Measurements from ENCODE around the gene TMEM255B.

GRCh38 chr13:113791226-113791625 lies 32.2 kb downstream of the TMEM255B start:
- TF ChIP-seq, protein P1, sequence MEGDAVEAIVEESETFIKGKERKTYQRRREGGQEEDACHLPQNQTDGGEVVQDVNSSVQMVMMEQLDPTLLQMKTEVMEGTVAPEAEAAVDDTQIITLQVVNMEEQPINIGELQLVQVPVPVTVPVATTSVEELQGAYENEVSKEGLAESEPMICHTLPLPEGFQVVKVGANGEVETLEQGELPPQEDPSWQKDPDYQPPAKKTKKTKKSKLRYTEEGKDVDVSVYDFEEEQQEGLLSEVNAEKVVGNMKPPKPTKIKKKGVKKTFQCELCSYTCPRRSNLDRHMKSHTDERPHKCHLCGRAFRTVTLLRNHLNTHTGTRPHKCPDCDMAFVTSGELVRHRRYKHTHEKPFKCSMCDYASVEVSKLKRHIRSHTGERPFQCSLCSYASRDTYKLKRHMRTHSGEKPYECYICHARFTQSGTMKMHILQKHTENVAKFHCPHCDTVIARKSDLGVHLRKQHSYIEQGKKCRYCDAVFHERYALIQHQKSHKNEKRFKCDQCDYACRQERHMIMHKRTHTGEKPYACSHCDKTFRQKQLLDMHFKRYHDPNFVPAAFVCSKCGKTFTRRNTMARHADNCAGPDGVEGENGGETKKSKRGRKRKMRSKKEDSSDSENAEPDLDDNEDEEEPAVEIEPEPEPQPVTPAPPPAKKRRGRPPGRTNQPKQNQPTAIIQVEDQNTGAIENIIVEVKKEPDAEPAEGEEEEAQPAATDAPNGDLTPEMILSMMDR (IDR thresholded peaks at IDR 0.05; ENCODE audit: low read length): no peak
- no peak for TF ChIP-seq EZH2 (optimal IDR thresholded peaks at IDR 0.05; ENCODE audit: low read depth, low read length)
